ENCODE data around the gene BCR.

Gene BCR

GRCh38 chr22:23200898-23201297 is 20.6 kb downstream of the BCR start:
- FAIRE-seq = no peak

GRCh38 chr22:23202812-23203451 is 22.6 kb downstream of the BCR start:
- FAIRE-seq = no peak

GRCh38 chr22:23203452-23204124 is 23.3 kb downstream of the BCR start:
- no peak for FAIRE-seq

DNA sequence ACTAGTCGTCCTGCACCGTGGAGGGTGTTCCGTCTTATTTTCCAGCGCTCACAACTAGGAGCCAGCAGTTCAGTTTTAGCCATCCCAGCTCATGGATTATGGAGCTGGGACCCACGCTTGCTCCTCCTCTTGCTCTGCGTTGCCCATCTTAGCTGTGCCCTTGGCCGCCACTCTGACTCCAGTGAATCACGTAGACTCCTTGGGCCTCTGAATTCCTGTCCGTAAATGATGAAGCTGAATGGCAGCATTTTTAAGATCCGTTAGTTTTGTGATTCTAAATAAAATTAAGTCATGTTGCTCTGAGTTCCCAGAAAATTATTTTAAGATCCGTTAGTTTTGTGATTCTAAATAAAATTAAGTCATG is 23.8 kb downstream of the BCR start:
- no peak for FAIRE-seq

GRCh38 chr22:23204541-23205157 is 24.3 kb downstream of the BCR start:
- no peak for FAIRE-seq

DNA sequence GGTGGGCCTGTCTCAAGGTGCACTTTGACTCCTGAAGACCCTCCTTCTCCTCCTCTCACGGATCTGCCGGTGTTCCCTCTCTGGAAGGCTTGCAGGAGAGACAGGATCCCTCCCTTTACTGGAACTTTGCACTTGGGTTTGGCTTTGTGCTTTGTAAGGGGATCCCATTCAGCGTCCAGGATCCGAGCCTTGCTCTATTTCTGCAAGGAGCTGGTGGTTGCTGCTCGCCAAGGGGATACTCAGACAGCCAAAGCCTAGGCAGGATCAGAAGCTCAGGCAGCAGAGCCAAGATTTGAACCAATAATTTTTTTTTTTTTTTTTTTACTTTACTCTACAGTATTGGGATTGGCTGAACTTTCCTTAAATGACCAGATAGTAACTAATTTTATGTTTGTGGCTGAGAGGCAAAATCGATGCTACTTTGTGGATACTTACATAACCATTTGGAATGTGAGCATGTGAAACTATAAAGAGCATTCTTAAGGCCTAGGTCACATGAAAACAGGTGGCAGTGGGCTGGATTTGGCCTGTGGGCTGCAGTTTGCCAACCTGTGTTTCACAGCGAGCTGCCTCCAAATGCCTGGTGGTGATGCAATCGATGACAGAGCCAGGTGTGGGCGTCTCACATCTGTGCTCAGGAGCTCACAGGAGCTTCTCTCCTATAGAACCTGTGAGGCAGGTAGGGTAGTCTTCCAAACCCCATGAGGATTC is 25.2 kb downstream of the BCR start:
- no peak for FAIRE-seq

DNA sequence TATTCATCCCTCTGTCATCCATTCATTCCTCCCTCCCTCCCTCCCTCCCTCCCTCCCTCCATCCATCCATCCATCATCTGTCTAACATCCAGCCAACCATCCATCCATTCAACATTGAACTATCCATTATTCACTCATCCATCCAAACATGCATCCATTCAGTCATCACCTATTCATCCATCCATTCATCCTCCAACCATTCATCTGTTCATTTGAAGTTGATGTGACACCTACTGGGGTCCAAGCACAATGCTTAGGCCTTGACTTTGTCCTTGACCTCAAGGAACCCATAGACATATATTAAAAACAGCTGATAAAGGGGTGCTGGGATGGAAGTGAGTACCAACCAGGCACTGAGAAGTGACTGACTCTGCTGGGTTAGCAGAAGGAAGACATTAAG is 26.6 kb downstream of the BCR start:
- FAIRE-seq = no peak

DNA sequence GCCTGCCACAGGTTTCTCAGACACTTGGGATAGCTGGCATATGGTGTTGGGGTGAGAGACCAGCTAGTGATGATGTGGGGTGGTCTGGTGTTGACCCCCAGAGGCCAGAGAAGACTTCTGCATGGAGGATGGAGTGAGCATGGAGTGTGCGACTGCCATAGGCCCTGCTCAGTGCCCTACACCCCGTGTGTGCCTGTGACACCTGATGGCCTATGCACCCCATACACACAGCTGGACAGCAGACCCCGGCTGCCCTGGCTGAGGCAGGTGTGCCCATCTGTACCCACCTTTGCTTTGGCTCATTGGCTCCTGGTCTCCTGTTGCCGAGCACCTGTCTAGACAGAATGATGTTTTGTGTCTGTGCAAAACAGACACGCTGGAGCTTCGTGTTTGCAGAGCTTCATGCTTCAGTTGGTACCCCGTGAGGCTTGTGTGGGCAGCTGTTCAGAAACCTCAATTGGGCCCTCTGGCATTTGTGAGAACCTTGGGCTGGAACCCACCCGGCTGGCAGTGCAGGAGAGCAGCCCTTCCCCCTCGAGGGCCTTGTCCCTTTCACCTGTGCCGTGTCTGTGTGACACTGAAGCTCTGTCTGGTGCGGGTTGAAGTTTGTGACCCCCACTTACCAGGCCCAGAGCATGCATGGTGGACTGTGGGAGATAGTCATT is 27.6 kb downstream of the BCR start:
- no peak for FAIRE-seq

DNA sequence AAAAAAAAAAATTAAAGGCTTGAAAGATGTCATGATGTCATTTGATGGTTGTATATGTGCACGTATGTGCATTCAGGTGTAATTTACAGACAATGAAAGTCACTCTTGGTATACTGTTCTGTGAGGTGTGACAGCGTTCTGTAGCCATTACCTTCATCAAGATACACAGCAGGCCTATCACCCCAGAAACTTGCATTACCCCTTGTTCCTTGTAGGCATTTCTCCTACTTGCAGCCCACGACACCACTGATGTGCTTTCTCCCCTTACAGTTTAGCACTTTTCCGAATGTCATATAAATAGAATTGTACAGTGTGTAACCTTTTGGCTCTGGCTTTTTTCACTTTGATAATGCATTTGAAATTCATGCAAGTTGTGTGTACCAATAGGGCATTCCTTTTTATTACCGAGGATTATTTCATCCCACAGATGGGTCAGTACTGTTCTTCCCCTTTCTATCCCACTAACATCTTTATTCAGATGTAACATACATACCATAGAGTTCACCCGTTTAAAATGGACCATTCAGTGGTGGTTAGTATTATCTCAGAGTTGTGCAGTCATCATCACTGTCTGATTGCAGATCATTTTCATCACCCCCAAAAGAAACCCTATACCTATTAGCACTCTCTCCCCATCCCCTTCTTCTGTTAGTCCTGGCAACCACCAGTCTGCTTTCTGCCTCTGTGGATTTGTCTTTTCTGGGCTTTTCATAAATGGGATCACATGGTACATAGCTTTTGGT is 30.3 kb downstream of the BCR start:
- no peak for FAIRE-seq

DNA sequence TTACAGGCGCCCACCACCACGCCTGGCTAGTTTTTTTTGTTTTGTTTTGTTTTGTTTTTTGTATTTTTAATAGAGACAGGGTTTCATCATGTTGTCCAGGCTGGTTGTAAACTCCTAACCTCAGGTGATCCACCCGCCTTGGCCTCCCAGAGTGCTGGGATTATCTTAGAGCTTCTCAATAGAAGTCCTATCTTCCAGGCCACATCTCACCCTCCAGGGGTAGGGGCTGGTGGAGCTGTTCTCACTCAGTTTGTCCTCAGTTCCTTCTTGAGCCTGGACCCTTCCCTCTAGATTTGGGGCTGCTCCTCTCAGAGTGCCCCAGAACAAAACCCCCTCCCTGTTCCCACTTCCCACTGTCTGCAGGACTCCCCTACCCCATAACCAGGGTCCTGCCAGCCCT is 31.3 kb downstream of the BCR start:
- FAIRE-seq = no peak

- FAIRE-seq = no peak
Measured at GRCh38 chr22:23212061-23213021, 32.0 kb downstream of the BCR start.

DNA sequence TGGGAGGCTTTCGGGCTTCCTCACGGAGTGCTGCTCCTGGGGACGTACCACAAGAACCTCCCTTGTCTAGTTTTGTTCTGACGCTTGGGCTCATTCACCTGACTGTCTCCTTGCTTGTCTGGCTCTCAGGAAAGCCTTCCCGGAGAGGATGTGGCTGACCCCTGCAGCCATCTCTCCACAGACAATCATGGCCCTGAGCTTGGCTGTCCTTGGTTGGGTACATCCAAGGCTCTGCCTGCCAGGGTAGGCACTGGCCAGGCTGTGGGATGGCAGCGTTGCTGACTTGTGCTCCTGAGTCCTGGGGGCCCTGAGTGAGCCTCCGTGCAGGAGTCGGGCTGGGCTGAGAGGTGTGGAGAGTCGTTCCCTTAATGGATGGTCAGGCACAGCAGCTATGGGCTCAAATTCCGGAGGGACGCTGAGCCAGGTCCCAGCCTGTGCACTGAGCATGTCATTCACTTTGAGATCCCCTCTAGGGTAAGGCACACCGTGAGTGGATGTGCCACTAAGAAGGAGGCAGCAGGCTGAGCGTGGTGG is 32.8 kb downstream of the BCR start:
- FAIRE-seq = no peak

DNA sequence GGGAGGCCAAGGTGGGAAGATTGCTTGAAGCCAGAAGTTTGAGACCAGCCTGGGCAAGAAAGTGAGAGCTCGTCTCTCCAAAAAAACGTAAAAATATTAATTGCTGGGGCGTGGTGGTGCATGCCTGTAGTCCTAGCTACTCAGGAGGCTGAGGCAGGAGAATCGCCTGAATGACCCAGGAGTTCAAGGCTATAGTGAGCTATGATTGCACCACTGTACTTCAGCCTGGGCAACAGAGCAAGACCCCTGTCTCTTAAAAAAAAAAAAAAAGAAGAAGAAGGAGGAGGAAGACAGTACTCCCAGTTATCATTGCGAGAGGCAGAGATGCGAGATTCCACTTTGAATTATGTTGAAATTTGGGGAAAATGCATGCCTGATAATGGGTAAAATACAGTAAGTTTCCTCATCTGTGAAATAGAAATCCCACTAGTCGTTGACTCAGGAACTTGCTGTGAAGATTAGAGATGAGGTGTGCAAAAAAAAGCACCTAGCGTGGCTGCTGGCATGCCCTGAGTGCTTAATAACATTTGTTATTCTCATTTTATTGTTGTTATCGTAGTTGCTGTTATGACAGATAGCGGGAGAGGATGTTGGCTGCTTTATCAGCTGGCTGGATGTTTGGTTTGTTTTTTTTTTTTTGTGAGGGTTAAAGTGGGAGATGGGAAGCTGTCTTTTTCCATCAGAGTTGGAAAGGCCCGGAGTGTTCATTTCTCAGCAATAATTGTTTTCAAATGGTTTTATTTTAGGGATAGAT is 33.4 kb downstream of the BCR start:
- no peak for FAIRE-seq

DNA sequence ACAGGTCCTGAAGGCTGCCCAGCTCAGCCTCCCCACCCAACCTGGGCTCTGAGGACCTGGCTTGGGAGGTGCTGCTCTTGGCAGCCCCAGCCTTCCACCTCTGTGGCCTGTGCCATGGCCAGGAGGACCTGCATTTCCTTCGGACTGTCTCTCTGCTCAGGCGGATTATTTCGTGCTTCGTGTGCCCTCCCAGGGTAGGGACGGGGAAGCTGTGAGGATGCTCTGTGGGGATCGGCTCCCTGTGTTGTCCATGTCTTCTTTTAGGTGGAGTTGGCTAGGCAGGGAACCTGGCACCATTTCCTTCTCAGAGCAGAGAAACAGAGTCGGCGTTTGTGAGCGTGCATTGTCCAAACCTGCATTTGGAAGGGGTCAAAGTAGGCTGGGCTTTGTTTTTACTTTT is 34.1 kb downstream of the BCR start:
- no peak for FAIRE-seq

DNA sequence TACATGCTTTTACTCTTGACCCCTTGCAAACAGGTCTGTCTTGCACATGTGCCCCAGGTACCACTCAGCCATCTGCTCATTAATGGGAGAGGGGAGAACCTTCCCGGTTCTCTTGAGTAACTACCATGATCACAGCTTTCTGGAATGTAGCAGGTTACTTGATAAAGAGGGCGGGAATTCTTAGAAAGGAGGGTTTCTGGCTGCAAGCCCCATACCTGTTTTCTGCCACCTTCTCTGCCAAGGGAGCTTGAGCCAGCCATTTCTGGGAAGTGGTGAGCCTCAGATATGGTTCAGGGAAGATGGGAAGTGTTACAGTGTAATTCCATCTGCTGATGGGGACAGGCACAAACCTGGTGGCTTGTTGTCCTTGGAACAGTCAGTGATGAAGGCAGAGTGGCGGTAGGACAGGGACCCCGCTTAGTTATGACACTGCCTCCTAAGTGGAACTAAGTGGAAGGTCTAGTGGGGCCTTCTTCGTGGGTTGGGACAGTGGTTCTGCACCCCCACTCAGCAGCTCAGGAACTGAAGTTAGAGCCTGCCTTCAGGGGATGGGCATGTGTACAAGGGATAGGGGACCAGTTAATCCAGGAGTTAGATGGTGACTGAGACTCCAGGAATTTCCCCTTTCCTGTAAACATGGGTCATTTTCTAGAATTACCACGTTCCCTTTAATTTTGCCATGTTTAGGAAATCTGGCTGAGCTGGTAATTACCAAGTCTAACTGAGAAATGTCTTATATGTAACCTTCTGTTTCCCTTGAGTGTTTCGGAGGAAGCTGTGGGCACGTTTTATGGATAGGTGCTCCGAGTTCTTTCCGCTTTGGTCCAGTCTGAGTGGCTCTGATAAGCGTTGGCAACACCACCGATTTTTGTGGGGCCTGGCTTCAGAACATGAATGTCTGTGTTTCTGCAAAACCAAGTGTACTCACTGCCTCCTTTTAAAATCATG is 35.3 kb downstream of the BCR start:
- no peak for FAIRE-seq

GRCh38 chr22:23216461-23217170 is 36.3 kb downstream of the BCR start:
- no peak for FAIRE-seq

GRCh38 chr22:23217171-23218052 is 37.1 kb downstream of the BCR start:
- FAIRE-seq = no peak
